Karpas-422 (cell line): ENCODE results near the gene ADK. TPM values are rescaled to one million over a fixed set of nuclear protein-coding genes. Genes with fewer than 3 reads are reported as not detected.

Source experiments
- small RNA-seq: library from RNA; depleted of rRNA; stranded (forward); fragments of <200 nt; gene quantifications from one replicate; pipeline ENCODE3, GENCODE V24; 2014
- total RNA-seq: library from RNA; depleted of rRNA; stranded (reverse); fragments of >200 nt; shearing (Covaris generic); gene quantifications from 2 replicates; pipeline ENCODE4 v1.2.3, GENCODE V29; 2014; ENCODE audit warnings: low replicate concordance; rRNA removed

Gene ADK
- total RNA-seq, 1 experiment from 2014 or later = 41.4 TPM

Small RNA genes within 50 kb of the gene (small RNA-seq; reads per million reads assigned to genes)
- gene RF00019 = not detected
- 0.12 reads per million for gene TIMM9P1

Other genes starting within 250 kb of the ADK start
- gene PLAU, start 240.1 kb upstream of the ADK start, total RNA-seq = 3.2 and 6.3 TPM in 2 replicates
- 37.6 and 50.5 TPM in 2 replicates for gene VCL, start 153.1 kb upstream of the ADK start, total RNA-seq
- 19.4 and 52.9 TPM in 2 replicates for gene AP3M1, start 393 bp upstream of the ADK start, total RNA-seq